Measurements from ENCODE around the gene UBE2E1.

- TF ChIP-seq, protein P1, sequence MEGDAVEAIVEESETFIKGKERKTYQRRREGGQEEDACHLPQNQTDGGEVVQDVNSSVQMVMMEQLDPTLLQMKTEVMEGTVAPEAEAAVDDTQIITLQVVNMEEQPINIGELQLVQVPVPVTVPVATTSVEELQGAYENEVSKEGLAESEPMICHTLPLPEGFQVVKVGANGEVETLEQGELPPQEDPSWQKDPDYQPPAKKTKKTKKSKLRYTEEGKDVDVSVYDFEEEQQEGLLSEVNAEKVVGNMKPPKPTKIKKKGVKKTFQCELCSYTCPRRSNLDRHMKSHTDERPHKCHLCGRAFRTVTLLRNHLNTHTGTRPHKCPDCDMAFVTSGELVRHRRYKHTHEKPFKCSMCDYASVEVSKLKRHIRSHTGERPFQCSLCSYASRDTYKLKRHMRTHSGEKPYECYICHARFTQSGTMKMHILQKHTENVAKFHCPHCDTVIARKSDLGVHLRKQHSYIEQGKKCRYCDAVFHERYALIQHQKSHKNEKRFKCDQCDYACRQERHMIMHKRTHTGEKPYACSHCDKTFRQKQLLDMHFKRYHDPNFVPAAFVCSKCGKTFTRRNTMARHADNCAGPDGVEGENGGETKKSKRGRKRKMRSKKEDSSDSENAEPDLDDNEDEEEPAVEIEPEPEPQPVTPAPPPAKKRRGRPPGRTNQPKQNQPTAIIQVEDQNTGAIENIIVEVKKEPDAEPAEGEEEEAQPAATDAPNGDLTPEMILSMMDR (conservative IDR thresholded peaks at IDR 0.05; ENCODE audit: low read depth in 2 of 2), result no peak
- TF ChIP-seq EZH2 (IDR thresholded peaks at IDR 0.05; ENCODE audit: low read depth, unreplicated experiment), result no peak
- no peak for TF ChIP-seq POLR2AphosphoS5 (IDR thresholded peaks at IDR 0.05; ENCODE audit: low read depth)
- TF ChIP-seq EZH2phosphoT487 (IDR thresholded peaks at IDR 0.05; ENCODE audit: unreplicated experiment), result no peak
- TF ChIP-seq NANOG (IDR thresholded peaks at IDR 0.05; ENCODE audit: borderline replicate concordance), result no peak
- TF ChIP-seq ZNF462 (CRISPR knock-in tag; IDR thresholded peaks at IDR 0.05), result no peak
- TF ChIP-seq ZNF114 (CRISPR knock-in tag; IDR thresholded peaks at IDR 0.05), result no peak
- TF ChIP-seq, protein P2, sequence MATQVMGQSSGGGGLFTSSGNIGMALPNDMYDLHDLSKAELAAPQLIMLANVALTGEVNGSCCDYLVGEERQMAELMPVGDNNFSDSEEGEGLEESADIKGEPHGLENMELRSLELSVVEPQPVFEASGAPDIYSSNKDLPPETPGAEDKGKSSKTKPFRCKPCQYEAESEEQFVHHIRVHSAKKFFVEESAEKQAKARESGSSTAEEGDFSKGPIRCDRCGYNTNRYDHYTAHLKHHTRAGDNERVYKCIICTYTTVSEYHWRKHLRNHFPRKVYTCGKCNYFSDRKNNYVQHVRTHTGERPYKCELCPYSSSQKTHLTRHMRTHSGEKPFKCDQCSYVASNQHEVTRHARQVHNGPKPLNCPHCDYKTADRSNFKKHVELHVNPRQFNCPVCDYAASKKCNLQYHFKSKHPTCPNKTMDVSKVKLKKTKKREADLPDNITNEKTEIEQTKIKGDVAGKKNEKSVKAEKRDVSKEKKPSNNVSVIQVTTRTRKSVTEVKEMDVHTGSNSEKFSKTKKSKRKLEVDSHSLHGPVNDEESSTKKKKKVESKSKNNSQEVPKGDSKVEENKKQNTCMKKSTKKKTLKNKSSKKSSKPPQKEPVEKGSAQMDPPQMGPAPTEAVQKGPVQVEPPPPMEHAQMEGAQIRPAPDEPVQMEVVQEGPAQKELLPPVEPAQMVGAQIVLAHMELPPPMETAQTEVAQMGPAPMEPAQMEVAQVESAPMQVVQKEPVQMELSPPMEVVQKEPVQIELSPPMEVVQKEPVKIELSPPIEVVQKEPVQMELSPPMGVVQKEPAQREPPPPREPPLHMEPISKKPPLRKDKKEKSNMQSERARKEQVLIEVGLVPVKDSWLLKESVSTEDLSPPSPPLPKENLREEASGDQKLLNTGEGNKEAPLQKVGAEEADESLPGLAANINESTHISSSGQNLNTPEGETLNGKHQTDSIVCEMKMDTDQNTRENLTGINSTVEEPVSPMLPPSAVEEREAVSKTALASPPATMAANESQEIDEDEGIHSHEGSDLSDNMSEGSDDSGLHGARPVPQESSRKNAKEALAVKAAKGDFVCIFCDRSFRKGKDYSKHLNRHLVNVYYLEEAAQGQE (IDR thresholded peaks at IDR 0.05; ENCODE audit: unreplicated experiment), result no peak
- no peak for TF ChIP-seq JUNB (IDR thresholded peaks at IDR 0.05; ENCODE audit: unreplicated experiment)
- TF ChIP-seq, protein P3, sequence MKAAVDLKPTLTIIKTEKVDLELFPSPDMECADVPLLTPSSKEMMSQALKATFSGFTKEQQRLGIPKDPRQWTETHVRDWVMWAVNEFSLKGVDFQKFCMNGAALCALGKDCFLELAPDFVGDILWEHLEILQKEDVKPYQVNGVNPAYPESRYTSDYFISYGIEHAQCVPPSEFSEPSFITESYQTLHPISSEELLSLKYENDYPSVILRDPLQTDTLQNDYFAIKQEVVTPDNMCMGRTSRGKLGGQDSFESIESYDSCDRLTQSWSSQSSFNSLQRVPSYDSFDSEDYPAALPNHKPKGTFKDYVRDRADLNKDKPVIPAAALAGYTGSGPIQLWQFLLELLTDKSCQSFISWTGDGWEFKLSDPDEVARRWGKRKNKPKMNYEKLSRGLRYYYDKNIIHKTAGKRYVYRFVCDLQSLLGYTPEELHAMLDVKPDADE (IDR thresholded peaks at IDR 0.05), result no peak
- TF ChIP-seq ZNF331 (CRISPR knock-in tag; IDR thresholded peaks at IDR 0.05; ENCODE audit: low read depth), result no peak
- TF ChIP-seq CREB1 (CRISPR knock-in tag; IDR thresholded peaks at IDR 0.05; ENCODE audit: low read depth), result no peak
These were observed 49.4 kb upstream of the UBE2E1 start for GRCh38 chr3:23756206-23756840.

All from GM23338 (cell line).